SK-N-SH (cell line): ENCODE results near the gene DAP. TPM values are rescaled to one million over a fixed set of nuclear protein-coding genes. Genes with fewer than 3 reads are reported as not detected.

Experiments used
- CTCF ChIA-PET: fragments of 300-600, 350-600 bp; formaldehyde crosslinking; extraction: SDS; loops from one replicate; lab custom pipeline; 2021; lab: Yijun Ruan, JAX
- POLR2A ChIA-PET: fragments of 350-600 bp; sonication (Branson Sonifier 250); formaldehyde crosslinking; extraction: SDS; loops from one replicate; lab custom pipeline; 2020; ENCODE audit warnings: antibody characterized with exemption, inconsistent platforms; lab: Yijun Ruan, JAX
- DNase-seq: peaks from one replicate; pipeline ENCODE4 v3.0.0; 2012
- H2AFZ ChIP-seq: fragments of 200-600 bp; sonication (generic); 2 replicates; pipeline ENCODE4 v1.8.1; 2016; ENCODE audit warnings: antibody characterized with exemption, mild to moderate bottlenecking, low read depth
- H3F3A ChIP-seq: fragments of 200-600 bp; sonication (generic); replicated peaks from 2 replicates; pipeline ENCODE3; 2016; ENCODE audit warnings: antibody characterized with exemption, mild to moderate bottlenecking; ENCODE audit not compliant: insufficient read depth
- H3K27ac ChIP-seq, 2 experiments: fragments of 200-500 bp in 1 of 2; fragments of 200-600 bp in 1 of 2; sonication (Bioruptor generic) in 1 of 2; sonication (generic), shearing (Covaris generic) in 1 of 2; 2 replicates each; pipeline versions ENCODE4 v1.5.1 to v1.6.1; 2014 to 2016; ENCODE audit warnings: low read depth in 2 of 2, inconsistent platforms in 1 of 2, low read length in 1 of 2, mild to moderate bottlenecking in 1 of 2, mixed read lengths in 1 of 2
- H3K27me3 ChIP-seq: fragments of 200-600 bp; sonication (generic), shearing (Covaris generic); 2 replicates; pipeline ENCODE4 v1.6.1; 2016; ENCODE audit warnings: mixed run types; ENCODE audit not compliant: insufficient read depth
- H3K36me3 ChIP-seq, 2 experiments: fragments of 200-500 bp in 1 of 2; fragments of 200-600 bp in 1 of 2; sonication (Bioruptor generic) in 1 of 2; sonication (generic) in 1 of 2; replicated peaks in 1 of 2; 2 replicates each; pipeline versions ENCODE3 to v1.5.1; 2014 to 2016; ENCODE audit warnings: low read length in 1 of 2, mild to moderate bottlenecking in 1 of 2; ENCODE audit not compliant: insufficient read depth in 2 of 2, control insufficient read depth in 1 of 2
- H3K4me1 ChIP-seq, 2 experiments: fragments of 200-500 bp in 1 of 2; fragments of 200-600 bp in 1 of 2; sonication (Bioruptor generic) in 1 of 2; sonication (generic), shearing (Covaris generic) in 1 of 2; 2 replicates each; pipeline versions ENCODE4 v1.5.1 to v1.6.1; 2014 to 2016; ENCODE audit warnings: low read depth in 1 of 2, low read length in 1 of 2, mixed run types in 1 of 2; ENCODE audit not compliant: insufficient read depth in 2 of 2, control insufficient read depth in 1 of 2
- H3K4me2 ChIP-seq: fragments of 200-600 bp; sonication (generic), shearing (Covaris generic); 2 replicates; pipeline ENCODE4 v1.6.1; 2017; ENCODE audit warnings: mixed run types
- H3K4me3 ChIP-seq, 2 experiments: fragments of 200-500 bp in 1 of 2; fragments of 200-600 bp in 1 of 2; sonication (Bioruptor generic) in 1 of 2; sonication (generic), shearing (Covaris generic) in 1 of 2; 2 replicates each; pipeline versions ENCODE4 v1.5.1 to v1.8.1; 2014 to 2016; ENCODE audit warnings: low read depth in 2 of 2, inconsistent platforms in 1 of 2, low read length in 1 of 2, mild to moderate bottlenecking in 1 of 2, mixed read lengths in 1 of 2, moderate library complexity in 1 of 2
- H3K79me2 ChIP-seq: fragments of 200-600 bp; sonication (generic); 2 replicates; pipeline ENCODE4 v1.8.1; 2017; ENCODE audit warnings: mild to moderate bottlenecking; ENCODE audit not compliant: insufficient read depth
- H3K9ac ChIP-seq: fragments of 200-600 bp; sonication (generic); 2 replicates; pipeline ENCODE4 v1.6.1; 2017; ENCODE audit warnings: mixed run types
- H3K9me2 ChIP-seq: fragments of 200-600 bp; sonication (generic); 2 replicates; pipeline ENCODE4 v1.6.1; 2017; ENCODE audit warnings: mixed run types
- H3K9me3 ChIP-seq: fragments of 200-600 bp; sonication (generic); 2 replicates; pipeline ENCODE4 v1.6.1; 2017; ENCODE audit warnings: mixed run types, mild to moderate bottlenecking, moderate library complexity
- H4K20me1 ChIP-seq: fragments of 200-600 bp; sonication (generic); 2 replicates; pipeline ENCODE4 v1.6.1; 2017; ENCODE audit warnings: mild to moderate bottlenecking, mixed run types; ENCODE audit not compliant: insufficient read depth
- FOXM1 ChIP-seq: IDR thresholded peaks from 2 replicates; pipeline ENCODE4 v1.4.0; 2012; ENCODE audit warnings: low read depth, mild to moderate bottlenecking
- GABPA ChIP-seq: IDR thresholded peaks from 2 replicates; pipeline ENCODE4 v1.4.0; 2012; ENCODE audit warnings: low read depth, mild to moderate bottlenecking
- JUND ChIP-seq: IDR thresholded peaks from 2 replicates; pipeline ENCODE4 v1.4.0; 2012
- MEF2A ChIP-seq: IDR thresholded peaks from 2 replicates; pipeline ENCODE4 v1.4.0; 2012; ENCODE audit warnings: low read depth, borderline replicate concordance
- NFIC ChIP-seq: IDR thresholded peaks from 2 replicates; pipeline ENCODE4 v1.4.0; 2012; ENCODE audit warnings: borderline replicate concordance
- NRF1 ChIP-seq: IDR thresholded peaks from 2 replicates; pipeline ENCODE4 v1.6.1; 2012; ENCODE audit warnings: low read depth, mild to moderate bottlenecking, low read length
- TAF1 ChIP-seq: IDR thresholded peaks from 2 replicates; pipeline ENCODE4 v1.6.1; 2012; ENCODE audit warnings: low read depth, mild to moderate bottlenecking, low read length, moderate library complexity, borderline replicate concordance
- TCF12 ChIP-seq: IDR thresholded peaks from 2 replicates; pipeline ENCODE4 v1.4.0; 2012
- YY1 ChIP-seq: IDR thresholded peaks from 2 replicates; pipeline ENCODE4 v1.4.0; 2012; ENCODE audit warnings: low read depth, mild to moderate bottlenecking
- WGBS: methylation state at CpG from one replicate; pipeline ENCODE4 v1.1.6; 2017; ENCODE audit warnings: low lambda C conversion rate; 5-methylcytosine and 5-hydroxymethylcytosine counted together
- polyA plus RNA-seq, 3 experiments: library from polyadenylated mRNA; depleted of rRNA; stranded (reverse); fragments of >200 nt; gene quantifications; 2 replicates each; pipeline ENCODE4 v1.2.3, GENCODE V29; 2012
- TF ChIP-seq, protein P1 (sequence below): IDR thresholded peaks from 2 replicates; pipeline ENCODE4; 2012
- TF ChIP-seq, protein P2 (sequence below): IDR thresholded peaks from 2 replicates; pipeline ENCODE4 v1.4.0; 2012; ENCODE audit warnings: low read depth, borderline replicate concordance
- TF ChIP-seq, protein P3 (sequence below): IDR thresholded peaks from 2 replicates; pipeline ENCODE4 v1.4.0; 2012; ENCODE audit warnings: low read depth, borderline replicate concordance

DAP gene
- polyA plus RNA-seq, 1 of the 3 experiments (the other 2 are of a cell fraction), result 78.2 TPM

DNA sequence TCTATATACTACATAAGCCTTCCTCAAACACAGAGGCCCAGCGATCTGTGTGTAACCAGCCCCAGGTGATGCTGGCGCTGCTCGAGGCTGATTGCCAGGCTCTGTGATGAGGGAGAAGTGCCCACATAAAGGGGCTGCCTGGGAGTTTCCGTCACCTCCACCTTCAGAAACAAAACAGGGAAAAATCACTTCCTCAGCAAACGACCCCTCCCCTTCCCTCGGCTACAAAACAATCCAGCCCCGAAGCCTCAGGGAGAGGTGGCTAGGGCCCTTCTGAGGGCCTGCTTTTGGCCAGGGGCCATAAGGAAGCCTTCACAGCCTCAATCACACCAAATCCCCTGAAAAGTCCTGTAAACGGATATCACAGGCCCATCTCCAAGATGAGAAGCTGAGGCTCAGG, 51.1 kb downstream of the DAP start:
- Histone ChIP-seq H2AFZ (no peak overlapping the region), H3K27me3 (no peaks in the 10 kb centered on the region), H3K9me3 (no peaks in the 10 kb centered on the region), H3K4me2 (no peak overlapping the region), H3K9ac (no peak overlapping the region), H3K9me2 (no peaks in the 10 kb centered on the region), H3K4me3 (no peak overlapping the region), H3K36me3 (peaks cover 3 to 9% of the 10 kb centered on the region in 2 experiments), H3K4me1 (peaks cover 6 to 7% of the 10 kb centered on the region in 2 experiments; a peak in 2 of 4 replicates), H3K79me2 (peaks cover 21% of the 10 kb centered on the region), H3K27ac (no peak overlapping the region), H3F3A (peaks cover 12% of the 10 kb centered on the region), H4K20me1 (peaks cover 3% of the 10 kb centered on the region; the same call in 1 of the 2 replicates)
- WGBS, result 100% methylated on average over 4 of the region's 8 CpGs
- TF ChIP-seq YY1 (no peak), NRF1 (no peak), NFIC (no peak), TCF12 (no peak), JUND (no peak), FOXM1 (no peak)
- TF ChIP-seq, protein P1, sequence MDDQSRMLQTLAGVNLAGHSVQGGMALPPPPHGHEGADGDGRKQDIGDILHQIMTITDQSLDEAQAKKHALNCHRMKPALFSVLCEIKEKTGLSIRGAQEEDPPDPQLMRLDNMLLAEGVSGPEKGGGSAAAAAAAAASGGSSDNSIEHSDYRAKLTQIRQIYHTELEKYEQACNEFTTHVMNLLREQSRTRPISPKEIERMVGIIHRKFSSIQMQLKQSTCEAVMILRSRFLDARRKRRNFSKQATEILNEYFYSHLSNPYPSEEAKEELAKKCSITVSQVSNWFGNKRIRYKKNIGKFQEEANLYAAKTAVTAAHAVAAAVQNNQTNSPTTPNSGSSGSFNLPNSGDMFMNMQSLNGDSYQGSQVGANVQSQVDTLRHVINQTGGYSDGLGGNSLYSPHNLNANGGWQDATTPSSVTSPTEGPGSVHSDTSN, result no peak
- TF ChIP-seq, protein P2, sequence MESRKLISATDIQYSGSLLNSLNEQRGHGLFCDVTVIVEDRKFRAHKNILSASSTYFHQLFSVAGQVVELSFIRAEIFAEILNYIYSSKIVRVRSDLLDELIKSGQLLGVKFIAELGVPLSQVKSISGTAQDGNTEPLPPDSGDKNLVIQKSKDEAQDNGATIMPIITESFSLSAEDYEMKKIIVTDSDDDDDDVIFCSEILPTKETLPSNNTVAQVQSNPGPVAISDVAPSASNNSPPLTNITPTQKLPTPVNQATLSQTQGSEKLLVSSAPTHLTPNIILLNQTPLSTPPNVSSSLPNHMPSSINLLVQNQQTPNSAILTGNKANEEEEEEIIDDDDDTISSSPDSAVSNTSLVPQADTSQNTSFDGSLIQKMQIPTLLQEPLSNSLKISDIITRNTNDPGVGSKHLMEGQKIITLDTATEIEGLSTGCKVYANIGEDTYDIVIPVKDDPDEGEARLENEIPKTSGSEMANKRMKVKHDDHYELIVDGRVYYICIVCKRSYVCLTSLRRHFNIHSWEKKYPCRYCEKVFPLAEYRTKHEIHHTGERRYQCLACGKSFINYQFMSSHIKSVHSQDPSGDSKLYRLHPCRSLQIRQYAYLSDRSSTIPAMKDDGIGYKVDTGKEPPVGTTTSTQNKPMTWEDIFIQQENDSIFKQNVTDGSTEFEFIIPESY, result no peak
- no peak for DNase-seq
- ChIA-PET POLR2A (no interaction called here), CTCF (interaction anchor here (1.1 kb wide), 1 partner anchor 8 kb away, joined by 3 read pairs; no protein-coding TSS in a partner anchor)

DNA sequence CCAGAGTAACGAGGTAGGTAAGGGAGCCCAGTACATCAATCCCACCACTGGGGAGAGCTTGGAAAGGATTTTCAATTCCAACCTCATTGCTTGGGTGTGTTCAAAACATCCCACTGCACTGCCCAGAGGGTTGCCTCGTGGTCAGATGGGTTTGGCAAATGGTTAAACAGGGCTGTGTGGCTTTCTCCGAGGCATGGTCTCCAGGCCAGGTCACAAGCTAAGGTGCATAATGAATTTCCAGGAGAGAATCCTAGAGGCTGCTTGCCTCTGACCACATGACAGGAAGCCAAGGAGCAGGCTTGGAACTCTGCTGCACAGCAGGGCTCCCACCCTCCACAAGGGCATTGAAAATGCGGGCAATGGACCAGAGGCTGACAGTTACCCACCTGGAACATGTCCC, 51.6 kb downstream of the DAP start:
- peaks cover 3 to 5% of the 10 kb centered on the region in 2 experiments for H3K36me3 ChIP-seq
- peaks cover 22% of the 10 kb centered on the region for H3K79me2 ChIP-seq
- no peak overlapping the region for H3K4me2 ChIP-seq
- no peak overlapping the region for H3K4me3 ChIP-seq
- no peak overlapping the region for H3K27ac ChIP-seq
- POLR2A ChIA-PET, result no interaction called here
- DNase-seq, result no peak
- H4K20me1 ChIP-seq, result peaks cover 6% of the 10 kb centered on the region
- H3F3A ChIP-seq, result peaks cover 16% of the 10 kb centered on the region
- TF ChIP-seq, protein P3, sequence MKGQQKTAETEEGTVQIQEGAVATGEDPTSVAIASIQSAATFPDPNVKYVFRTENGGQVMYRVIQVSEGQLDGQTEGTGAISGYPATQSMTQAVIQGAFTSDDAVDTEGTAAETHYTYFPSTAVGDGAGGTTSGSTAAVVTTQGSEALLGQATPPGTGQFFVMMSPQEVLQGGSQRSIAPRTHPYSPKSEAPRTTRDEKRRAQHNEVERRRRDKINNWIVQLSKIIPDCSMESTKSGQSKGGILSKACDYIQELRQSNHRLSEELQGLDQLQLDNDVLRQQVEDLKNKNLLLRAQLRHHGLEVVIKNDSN, result no peak
- TF ChIP-seq NFIC, result no peak
- no peak for TF ChIP-seq GABPA
- no peak for TF ChIP-seq TAF1
- no peak for TF ChIP-seq JUND
- TF ChIP-seq NRF1, result no peak
- no peak for TF ChIP-seq MEF2A
- no peak overlapping the region for H2AFZ ChIP-seq
- 92% methylated on average over 3 of the region's 4 CpGs for WGBS
- H3K9me2 ChIP-seq, result no peaks in the 10 kb centered on the region
- H3K27me3 ChIP-seq, result no peaks in the 10 kb centered on the region
- no peak overlapping the region for H3K9ac ChIP-seq
- CTCF ChIA-PET, result no interaction called here
- peaks cover 10 to 13% of the 10 kb centered on the region in 2 experiments; a peak in 2 of 4 replicates for H3K4me1 ChIP-seq
- no peaks in the 10 kb centered on the region for H3K9me3 ChIP-seq
